ENCODE results near the gene ARHGAP28. TPM values are rescaled to one million over a fixed set of nuclear protein-coding genes. Genes with fewer than 3 reads are reported as not detected.
A peak's percentile ranks its signal among the peaks of the same experiment; 100 is the strongest.

ARHGAP28 gene
- total and polyA plus RNA-seq, 11 donors = 0.42 to 7.5 (median 1.8) TPM

DNA sequence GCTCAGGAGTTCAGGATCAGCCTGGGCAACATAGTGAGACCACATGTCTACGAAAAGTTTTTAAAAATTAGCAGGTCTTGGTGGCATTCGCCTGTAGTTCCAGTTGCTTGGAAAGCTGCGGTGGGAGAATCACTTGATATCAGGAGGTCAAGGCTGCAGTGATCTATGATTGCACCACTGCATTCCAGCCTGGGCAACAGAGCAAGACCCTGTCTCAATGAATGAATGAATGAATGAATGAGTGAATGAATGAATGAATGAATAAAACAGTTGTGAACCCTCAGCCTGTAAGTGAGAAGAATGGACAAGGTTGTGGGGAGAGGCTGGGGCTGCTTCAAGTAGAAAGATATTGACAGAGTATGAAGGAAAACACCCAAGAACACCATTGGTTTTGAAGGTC lies 48.0 kb downstream of the ARHGAP28 start:
- WGBS, 4 donors = 96 to 98% (median 97%) methylated on average over 3 of the region's 3 CpGs
- Histone ChIP-seq H3K9me3 (no peaks in the 10 kb centered on the region), H3K27ac (no peak overlapping the region), H3K36me3 (no peaks in the 10 kb centered on the region), H3K4me1 (peaks cover 0 to 19% (median 14%) of the 10 kb centered on the region in 12 donors), H3K27me3 (no peaks in the 10 kb centered on the region), H3K4me3 (no peak overlapping the region)
- DNase-seq (no peak), ATAC-seq (no peak)
- no peak for TF ChIP-seq CTCF (IDR thresholded peaks at IDR 0.05)
- no peak for TF ChIP-seq POLR2A (IDR thresholded peaks at IDR 0.05)
- intact Hi-C loops (cut with DNase I) = loop anchor here in 2 of 10 donors (5.0 kb wide), 1 partner anchor 40 kb away; no protein-coding TSS in a partner anchor

DNA sequence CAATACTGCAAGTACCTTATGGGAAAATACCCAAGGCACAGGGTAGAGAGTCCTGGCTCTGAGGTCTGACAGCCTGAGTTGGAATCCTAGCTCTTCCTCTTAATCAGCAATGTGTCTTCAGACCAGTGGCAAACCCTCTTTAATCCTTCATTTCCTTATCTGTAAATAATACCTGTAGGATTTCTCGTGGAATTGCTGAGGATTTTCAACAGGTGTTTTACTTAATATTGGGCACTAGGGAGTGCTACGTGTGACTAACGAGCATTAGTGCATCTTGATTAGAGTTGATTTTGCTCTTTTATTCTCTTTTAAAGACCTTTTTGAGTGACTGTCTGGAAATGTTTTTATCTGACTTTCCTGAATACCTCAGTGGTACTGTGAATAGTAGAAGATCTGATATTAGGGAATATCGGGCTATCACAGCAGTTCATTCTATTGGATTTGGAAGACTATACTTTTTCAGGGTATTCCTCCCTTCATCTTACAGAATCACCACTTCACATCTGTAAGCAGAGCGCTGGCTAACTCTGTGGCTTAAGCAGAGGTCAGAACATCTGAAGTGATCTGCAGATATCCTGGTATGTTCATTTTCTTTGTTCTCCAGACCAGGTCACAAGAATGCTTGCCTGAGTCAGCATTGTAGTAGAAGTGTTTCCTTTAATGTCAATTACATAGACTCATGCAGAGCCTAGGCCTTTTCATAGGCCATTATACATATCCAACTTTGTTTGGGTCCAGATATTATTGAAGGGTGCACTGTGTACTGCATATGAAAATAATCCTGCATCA lies 49.1 kb downstream of the ARHGAP28 start:
- no peak overlapping the region for H3K27ac ChIP-seq

DNA sequence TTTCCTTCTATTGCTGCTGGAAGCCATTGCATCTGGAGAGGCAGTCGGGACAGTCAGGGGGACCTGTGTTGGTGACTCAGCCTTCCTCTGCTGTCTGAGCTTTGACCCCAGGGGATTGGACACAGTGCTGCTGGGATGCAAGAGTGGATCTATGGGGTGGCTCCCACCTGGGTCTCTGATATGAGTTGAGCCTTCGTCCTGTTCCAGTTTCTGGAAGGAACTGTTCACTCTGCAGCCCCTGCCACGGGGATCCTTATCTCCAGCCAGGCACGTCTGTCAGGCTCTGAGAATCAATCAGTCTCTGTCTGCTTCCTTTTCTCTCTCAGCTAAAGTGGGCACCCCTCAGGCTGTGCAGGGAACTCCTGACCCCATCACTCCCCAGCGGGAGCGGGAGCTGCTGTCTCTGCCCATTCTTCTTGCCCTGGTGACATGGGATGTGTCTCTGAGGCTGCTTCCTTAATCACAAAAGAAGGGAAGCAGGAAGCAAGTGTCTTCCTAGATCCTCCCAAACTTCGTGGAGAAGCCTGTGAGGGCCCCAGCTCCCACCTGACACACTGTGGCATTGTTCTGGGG lies 51.7 kb downstream of the ARHGAP28 start:
- 15 to 30% (median 19%) methylated on average over 6 to 7 of the region's 7 CpGs for WGBS, 4 donors
- no peaks in the 10 kb centered on the region for H3K9me3 ChIP-seq
- peak overlapping the region in 11 of 12 donors; percentile 22 to 58 (median 34) for H3K27ac ChIP-seq
- no peaks in the 10 kb centered on the region for H3K27me3 ChIP-seq
- ATAC-seq (peak in 3 of 4 donors; percentile 39 to 72 (median 62)), DNase-seq (peak in 2 of 5 donors; percentile 13 to 33)
- TF ChIP-seq CTCF (IDR thresholded peaks at IDR 0.05) (no peak), POLR2A (IDR thresholded peaks at IDR 0.05) (no peak)
- intact Hi-C loops (cut with DNase I) = no loop called here
- H3K36me3 ChIP-seq = no peaks in the 10 kb centered on the region
- H3K4me1 ChIP-seq = peaks cover 0 to 23% (median 14%) of the 10 kb centered on the region in 12 donors
- no peak overlapping the region for H3K4me3 ChIP-seq

More for the DNA sequence above, 49.1 kb downstream of the ARHGAP28 start:
- Histone ChIP-seq H3K4me1 (peaks cover 0 to 23% (median 14%) of the 10 kb centered on the region in 12 donors), H3K27me3 (no peaks in the 10 kb centered on the region), H3K4me3 (no peak overlapping the region), H3K9me3 (no peaks in the 10 kb centered on the region), H3K36me3 (no peaks in the 10 kb centered on the region)
- intact Hi-C loops (cut with DNase I) = loop anchor here in 2 of 10 donors (5.0 kb wide), 1 partner anchor 41 kb away; no protein-coding TSS in a partner anchor
- DNase-seq (no peak), ATAC-seq (no peak)
- WGBS, 4 donors = 75 to 86% (median 79%) methylated on average over 5 of the region's 5 CpGs
- TF ChIP-seq CTCF (IDR thresholded peaks at IDR 0.05) (no peak), POLR2A (IDR thresholded peaks at IDR 0.05) (no peak)

DNA sequence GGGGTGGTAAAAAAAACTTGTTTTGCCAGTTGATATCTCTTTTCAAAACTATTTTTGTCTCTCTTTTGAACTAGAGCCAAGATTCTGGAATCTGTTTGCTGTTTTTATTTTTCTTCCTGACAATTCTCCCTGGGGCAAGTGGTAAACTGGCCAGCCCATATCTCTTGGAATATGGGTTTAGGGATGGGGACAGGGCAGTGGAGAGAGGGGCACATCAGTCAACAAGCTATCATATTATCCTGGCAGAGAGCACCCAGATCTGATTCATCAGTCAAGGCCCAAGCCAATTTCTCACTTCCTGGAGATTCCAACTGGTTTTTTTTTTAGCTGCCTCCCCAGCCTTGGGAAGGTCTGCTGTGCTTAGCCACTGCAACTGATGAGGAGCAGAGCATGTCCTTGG lies 52.3 kb downstream of the ARHGAP28 start:
- DNase-seq (peak in 1 of 5 donors; percentile 10), ATAC-seq (peak in 2 of 4 donors; percentile 67 to 77)
- Histone ChIP-seq H3K27me3 (no peaks in the 10 kb centered on the region), H3K4me3 (no peak overlapping the region), H3K36me3 (no peaks in the 10 kb centered on the region), H3K4me1 (peaks cover 0 to 23% (median 14%) of the 10 kb centered on the region in 12 donors), H3K9me3 (no peaks in the 10 kb centered on the region), H3K27ac (peak overlapping the region in 10 of 12 donors; percentile 22 to 58 (median 34))
- intact Hi-C loops (cut with DNase I) = no loop called here
- TF ChIP-seq POLR2A (IDR thresholded peaks at IDR 0.05) (no peak), CTCF (IDR thresholded peaks at IDR 0.05) (no peak)
